Lower lobe of right lung (tissue), 2 donors: Measurements from ENCODE around the gene TRERF1. TPM values are rescaled to one million over a fixed set of nuclear protein-coding genes. Genes with fewer than 3 reads are reported as not detected.

ENCODE experiments used
- ATAC-seq, 2 donors: fragments of 200-7000 bp; cut with Tn5 transposase; one replicate each; pipeline ENCODE4 v1.9.1; 2020 to 2022; ENCODE audit warnings: mild to moderate bottlenecking in 2 of 2, moderate library complexity in 2 of 2
- DNase-seq: peaks from one replicate; pipeline ENCODE4 v3.0.0-alpha.2; 2020
- H3K27ac ChIP-seq: fragments of 200-600 bp; one replicate; pipeline ENCODE4 v1.8.0; 2022
- H3K27me3 ChIP-seq: fragments of 200-600 bp; one replicate; pipeline ENCODE4 v1.8.0; 2022; ENCODE audit warnings: low read depth
- H3K36me3 ChIP-seq: fragments of 200-600 bp; one replicate; pipeline ENCODE4 v1.8.0; 2022; ENCODE audit warnings: mild to moderate bottlenecking
- H3K4me1 ChIP-seq: fragments of 200-600 bp; one replicate; pipeline ENCODE4 v1.8.0; 2022
- H3K4me3 ChIP-seq: fragments of 200-600 bp; one replicate; pipeline ENCODE4 v1.8.0; 2022; ENCODE audit warnings: mild to moderate bottlenecking
- H3K9me3 ChIP-seq: fragments of 200-600 bp; one replicate; pipeline ENCODE4 v1.8.0; 2022
- CTCF ChIP-seq: fragments of 200-600 bp; IDR thresholded peaks from one replicate; pipeline ENCODE4 v1.8.0; 2022; ENCODE audit warnings: antibody characterized with exemption, mild to moderate bottlenecking
- intact Hi-C: fragments of 100-400 bp; cut with DNase I; formaldehyde crosslinking; loops from one replicate; pipeline ENCODE4 v1.11.0; 2022
- total RNA-seq: library from RNA; stranded (reverse); fragmentation: NEBNext Ultra II Directional; extraction: Animal tissue kit (Norgen Biotek cat#: 25700); gene quantifications from one replicate; pipeline ENCODE4 v1.2.1, GENCODE V29; 2021
- donor health status: DM: no; HTN: yes; CAD: no; lungs with severe emphysema.

TRERF1 gene
- total RNA-seq, 1 donor from 2014 or later: 5.6 TPM

GRCh38 chr6:42257614-42258013 is 194.1 kb downstream of the TRERF1 start:
- Histone ChIP-seq H3K27me3 (no peaks in the 10 kb centered on the region), H3K4me3 (no peak overlapping the region), H3K27ac (no peak overlapping the region), H3K9me3 (no peaks in the 10 kb centered on the region), H3K36me3 (peaks cover 23% of the 10 kb centered on the region), H3K4me1 (peaks cover 19% of the 10 kb centered on the region)
- ATAC-seq (no peak), DNase-seq (no peak)
- TF ChIP-seq CTCF: no peak
- intact Hi-C loops: no loop called here

GRCh38 chr6:42257063-42257462 is 194.7 kb downstream of the TRERF1 start:
- ATAC-seq (no peak), DNase-seq (no peak)
- Histone ChIP-seq H3K36me3 (peaks cover 23% of the 10 kb centered on the region), H3K9me3 (no peaks in the 10 kb centered on the region), H3K27ac (no peak overlapping the region), H3K27me3 (no peaks in the 10 kb centered on the region), H3K4me3 (no peak overlapping the region), H3K4me1 (peaks cover 24% of the 10 kb centered on the region)
- intact Hi-C loops: no loop called here
- TF ChIP-seq CTCF: no peak

- Histone ChIP-seq H3K27me3 (no peaks in the 10 kb centered on the region), H3K9me3 (no peaks in the 10 kb centered on the region), H3K4me3 (no peak overlapping the region), H3K36me3 (peaks cover 23% of the 10 kb centered on the region), H3K27ac (no peak overlapping the region), H3K4me1 (peaks cover 11% of the 10 kb centered on the region)
- intact Hi-C loops: no loop called here
- no peak for DNase-seq
- no peak for ATAC-seq
- TF ChIP-seq CTCF: no peak
Measured at GRCh38 chr6:42255050-42255449, 196.7 kb downstream of the TRERF1 start.

- ATAC-seq: no peak
- H3K4me3 ChIP-seq: no peak overlapping the region
- H3K27me3 ChIP-seq: no peaks in the 10 kb centered on the region
- no peak for DNase-seq
- TF ChIP-seq CTCF: no peak
- intact Hi-C loops: no loop called here
- peaks cover 23% of the 10 kb centered on the region for H3K36me3 ChIP-seq
- no peaks in the 10 kb centered on the region for H3K9me3 ChIP-seq
- H3K27ac ChIP-seq: no peak overlapping the region
- H3K4me1 ChIP-seq: peaks cover 11% of the 10 kb centered on the region
Measured at GRCh38 chr6:42254505-42254904, 197.2 kb downstream of the TRERF1 start.

- peaks cover 11% of the 10 kb centered on the region for H3K4me1 ChIP-seq
- H3K27me3 ChIP-seq: no peaks in the 10 kb centered on the region
- intact Hi-C loops: no loop called here
- H3K27ac ChIP-seq: no peak overlapping the region
- peaks cover 23% of the 10 kb centered on the region for H3K36me3 ChIP-seq
- H3K9me3 ChIP-seq: no peaks in the 10 kb centered on the region
- DNase-seq (no peak), ATAC-seq (peak; percentile 52 to 53)
- TF ChIP-seq CTCF: no peak
- no peak overlapping the region for H3K4me3 ChIP-seq
Measured at GRCh38 chr6:42251911-42252637, 199.7 kb downstream of the TRERF1 start.
